WTC11 (cell line): Measurements from ENCODE around the gene GALNT18. TPM values are rescaled to one million over a fixed set of nuclear protein-coding genes. Genes with fewer than 3 reads are reported as not detected.

Experiments used
- ATAC-seq: fragments of 200-7000 bp; cut with Tn5 transposase; 2 replicates; pipeline ENCODE4 v1.10.0; 2021; ENCODE audit warnings: mild to moderate bottlenecking, moderate library complexity
- CTCF ChIA-PET: fragments of 300-600 bp; sonication (Branson Sonifier 250); formaldehyde crosslinking; loops from one replicate; lab custom pipeline; 2021; ENCODE audit warnings: antibody characterized with exemption; lab: Charles Lee
- POLR2A ChIA-PET: fragments of 350-600 bp; sonication (Branson Sonifier 250); formaldehyde crosslinking; loops from one replicate; lab custom pipeline; 2021; ENCODE audit warnings: antibody characterized with exemption; lab: Charles Lee
- DNase-seq: peaks from one replicate; pipeline ENCODE4 v3.0.0; 2021; ENCODE audit warnings: low spot score
- H3K27ac Mint-ChIP-seq: 2 replicates; pipeline ENCODE4 v1.8.0; 2021; ENCODE audit warnings: mixed read lengths
- H3K27me3 Mint-ChIP-seq: 2 replicates; pipeline ENCODE4 v1.8.0; 2021; ENCODE audit warnings: low read depth, mild to moderate bottlenecking, moderate library complexity, mixed read lengths
- H3K36me3 Mint-ChIP-seq: 2 replicates; pipeline ENCODE4 v1.8.0; 2021; ENCODE audit warnings: mixed read lengths
- H3K4me1 Mint-ChIP-seq: 2 replicates; pipeline ENCODE4 v1.8.0; 2022; ENCODE audit warnings: mixed read lengths
- H3K4me3 Mint-ChIP-seq: 2 replicates; pipeline ENCODE4 v1.8.0; 2021; ENCODE audit warnings: mild to moderate bottlenecking, moderate library complexity, mixed read lengths
- H3K9me3 Mint-ChIP-seq: 2 replicates; pipeline ENCODE4 v1.8.0; 2021; ENCODE audit warnings: mixed read lengths
- ATF1 ChIP-seq: sonication (generic); formaldehyde crosslinking; IDR thresholded peaks from 2 replicates; pipeline ENCODE4 v1.8.1; 2023; ENCODE audit warnings: mild to moderate bottlenecking, moderate library complexity, missing genetic modification reagents
- FOXP1 ChIP-seq: sonication (generic); formaldehyde crosslinking; IDR thresholded peaks from 2 replicates; pipeline ENCODE4 v1.8.0; 2022; ENCODE audit warnings: missing genetic modification reagents, mild to moderate bottlenecking, moderate library complexity, borderline replicate concordance
- GABPB1 ChIP-seq: sonication (generic); formaldehyde crosslinking; IDR thresholded peaks from 2 replicates; pipeline ENCODE4 v1.8.1; 2023; ENCODE audit warnings: mild to moderate bottlenecking, missing genetic modification reagents
- HMGA2 ChIP-seq: fragments of 250-450 bp; sonication (Bioruptor Pico); IDR thresholded peaks from 2 replicates; pipeline ENCODE4 v1.4.0; 2021; ENCODE audit warnings: mild to moderate bottlenecking, moderate library complexity
- IRF1 ChIP-seq: sonication (generic); formaldehyde crosslinking; IDR thresholded peaks from 2 replicates; pipeline ENCODE4 v1.8.0; 2023; ENCODE audit warnings: missing genetic modification reagents
- JUN ChIP-seq: sonication (generic); formaldehyde crosslinking; IDR thresholded peaks from 2 replicates; pipeline ENCODE4 v1.8.0; 2023; ENCODE audit warnings: mild to moderate bottlenecking, missing genetic modification reagents
- NFATC4 ChIP-seq: fragments of 250-450 bp; sonication (Bioruptor Pico); IDR thresholded peaks from 2 replicates; pipeline ENCODE4 v1.9.0; 2021; ENCODE audit warnings: mild to moderate bottlenecking
- NFYB ChIP-seq: sonication (generic); formaldehyde crosslinking; conservative IDR thresholded peaks from 2 replicates; pipeline ENCODE4 v1.8.0; 2022; ENCODE audit warnings: low read depth, missing genetic modification reagents
- RELA ChIP-seq: sonication (generic); formaldehyde crosslinking; IDR thresholded peaks from 2 replicates; pipeline ENCODE4 v1.8.1; 2022; ENCODE audit warnings: missing genetic modification reagents, mild to moderate bottlenecking, borderline replicate concordance
- SP1 ChIP-seq: sonication (generic); formaldehyde crosslinking; conservative IDR thresholded peaks from 2 replicates; pipeline ENCODE4 v1.8.1; 2022; ENCODE audit warnings: missing genetic modification reagents
- TCF7 ChIP-seq: sonication (generic); formaldehyde crosslinking; IDR thresholded peaks from 2 replicates; pipeline ENCODE4 v1.8.0; 2022; ENCODE audit warnings: mild to moderate bottlenecking, low read depth, missing genetic modification reagents, moderate library complexity
- TP53 ChIP-seq: sonication (generic); formaldehyde crosslinking; IDR thresholded peaks from 2 replicates; pipeline ENCODE4 v1.8.1; 2023; ENCODE audit warnings: mild to moderate bottlenecking, missing genetic modification reagents
- ZBTB21 ChIP-seq: sonication (generic); formaldehyde crosslinking; IDR thresholded peaks from 2 replicates; pipeline ENCODE4 v1.8.1; 2023; ENCODE audit warnings: mild to moderate bottlenecking, missing genetic modification reagents, borderline replicate concordance
- ZMAT4 ChIP-seq: fragments of 250-450 bp; sonication (Bioruptor Pico); IDR thresholded peaks from 2 replicates; pipeline ENCODE4 v1.9.0; 2021; ENCODE audit warnings: mild to moderate bottlenecking
- ZNF512 ChIP-seq: sonication (generic); formaldehyde crosslinking; IDR thresholded peaks from 2 replicates; pipeline ENCODE4 v1.8.1; 2022; ENCODE audit warnings: missing genetic modification reagents, borderline replicate concordance
- ZNF671 ChIP-seq: fragments of 250-450 bp; sonication (Bioruptor Pico); IDR thresholded peaks from 2 replicates; pipeline ENCODE4 v1.8.0; 2021; ENCODE audit warnings: mild to moderate bottlenecking
- total RNA-seq: library from RNA; stranded (reverse); gene quantifications from 3 replicates; pipeline ENCODE4 v1.2.3, GENCODE V29; 2021
- TF ChIP-seq, protein P1 (sequence below): sonication (generic); formaldehyde crosslinking; IDR thresholded peaks from 2 replicates; pipeline ENCODE4 v1.8.1; 2022; ENCODE audit warnings: low read depth, mild to moderate bottlenecking, moderate library complexity, missing genetic modification reagents, borderline replicate concordance
- TF ChIP-seq, protein P2 (sequence below): sonication (generic); formaldehyde crosslinking; IDR thresholded peaks from 2 replicates; pipeline ENCODE4 v1.8.1; 2023; ENCODE audit warnings: mild to moderate bottlenecking, missing genetic modification reagents
- TF ChIP-seq, protein P3 (sequence below): sonication (generic); formaldehyde crosslinking; conservative IDR thresholded peaks from 2 replicates; pipeline ENCODE4 v1.8.1; 2022; ENCODE audit warnings: mild to moderate bottlenecking, missing genetic modification reagents
- TF ChIP-seq, protein P4 (sequence below): sonication (generic); formaldehyde crosslinking; IDR thresholded peaks from 2 replicates; pipeline ENCODE4 v1.8.0; 2023; ENCODE audit warnings: mild to moderate bottlenecking, missing genetic modification reagents
- TF ChIP-seq, protein P5 (sequence below): sonication (generic); formaldehyde crosslinking; IDR thresholded peaks from 2 replicates; pipeline ENCODE4 v1.8.1; 2023; ENCODE audit warnings: mild to moderate bottlenecking, moderate library complexity, missing genetic modification reagents
- TF ChIP-seq, protein P6 (sequence below): sonication (generic); formaldehyde crosslinking; IDR thresholded peaks from 2 replicates; pipeline ENCODE4 v1.8.0; 2022; ENCODE audit warnings: mild to moderate bottlenecking, missing genetic modification reagents

GALNT18 gene
- total RNA-seq, 1 experiment from 2014 or later: 5.0 TPM

DNA sequence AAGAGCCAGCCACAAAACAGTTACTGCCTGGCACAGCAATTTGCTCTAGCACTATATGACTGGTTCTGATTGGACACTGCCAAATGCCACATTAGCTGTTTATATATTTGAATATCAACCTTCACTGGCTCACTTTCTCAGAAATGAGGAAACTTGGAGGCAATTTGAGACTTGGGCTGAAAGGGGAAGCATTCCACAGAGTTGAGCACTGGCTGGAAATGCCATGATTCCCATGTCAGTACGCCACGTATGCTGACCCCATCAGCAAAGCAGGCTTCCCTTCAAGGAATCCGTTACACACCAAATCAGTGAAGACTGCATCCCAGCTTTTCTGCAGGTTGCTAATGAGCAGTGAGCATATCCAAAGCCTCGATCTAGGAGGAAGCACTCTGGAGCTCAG is 34.7 kb downstream of the GALNT18 start:
- Mint-ChIP-seq H3K36me3 (no peaks in the 10 kb centered on the region), H3K4me3 (no peak overlapping the region), H3K4me1 (peaks cover 31% of the 10 kb centered on the region), H3K9me3 (no peaks in the 10 kb centered on the region), H3K27ac (no peak overlapping the region), H3K27me3 (no peaks in the 10 kb centered on the region)
- CTCF ChIA-PET: interaction anchor here (1.4 kb wide), 1 partner anchor 34 kb away, joined by 4 read pairs; the partner anchor contains the start of gene GALNT18
- DNase-seq (no peak), ATAC-seq (no peak)
- POLR2A ChIA-PET: no interaction called here
- TF ChIP-seq GABPB1: no peak
- TF ChIP-seq, protein P1, sequence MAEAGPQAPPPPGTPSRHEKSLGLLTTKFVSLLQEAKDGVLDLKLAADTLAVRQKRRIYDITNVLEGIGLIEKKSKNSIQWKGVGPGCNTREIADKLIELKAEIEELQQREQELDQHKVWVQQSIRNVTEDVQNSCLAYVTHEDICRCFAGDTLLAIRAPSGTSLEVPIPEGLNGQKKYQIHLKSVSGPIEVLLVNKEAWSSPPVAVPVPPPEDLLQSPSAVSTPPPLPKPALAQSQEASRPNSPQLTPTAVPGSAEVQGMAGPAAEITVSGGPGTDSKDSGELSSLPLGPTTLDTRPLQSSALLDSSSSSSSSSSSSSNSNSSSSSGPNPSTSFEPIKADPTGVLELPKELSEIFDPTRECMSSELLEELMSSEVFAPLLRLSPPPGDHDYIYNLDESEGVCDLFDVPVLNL (CRISPR knock-in tag): no peak
- TF ChIP-seq RELA (CRISPR knock-in tag): no peak
- TF ChIP-seq, protein P2, sequence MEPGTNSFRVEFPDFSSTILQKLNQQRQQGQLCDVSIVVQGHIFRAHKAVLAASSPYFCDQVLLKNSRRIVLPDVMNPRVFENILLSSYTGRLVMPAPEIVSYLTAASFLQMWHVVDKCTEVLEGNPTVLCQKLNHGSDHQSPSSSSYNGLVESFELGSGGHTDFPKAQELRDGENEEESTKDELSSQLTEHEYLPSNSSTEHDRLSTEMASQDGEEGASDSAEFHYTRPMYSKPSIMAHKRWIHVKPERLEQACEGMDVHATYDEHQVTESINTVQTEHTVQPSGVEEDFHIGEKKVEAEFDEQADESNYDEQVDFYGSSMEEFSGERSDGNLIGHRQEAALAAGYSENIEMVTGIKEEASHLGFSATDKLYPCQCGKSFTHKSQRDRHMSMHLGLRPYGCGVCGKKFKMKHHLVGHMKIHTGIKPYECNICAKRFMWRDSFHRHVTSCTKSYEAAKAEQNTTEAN (CRISPR knock-in tag): no peak
- TF ChIP-seq NFYB (CRISPR knock-in tag): no peak

- DNase-seq (no peak), ATAC-seq (no peak)
- H3K9me3 Mint-ChIP-seq: no peaks in the 10 kb centered on the region
- no peak overlapping the region for H3K4me3 Mint-ChIP-seq
- POLR2A ChIA-PET: no interaction called here
- H3K27me3 Mint-ChIP-seq: no peaks in the 10 kb centered on the region
- CTCF ChIA-PET: interaction anchor here (1.4 kb wide), 1 partner anchor 35 kb away, joined by 4 read pairs; the partner anchor contains the start of gene GALNT18
- H3K36me3 Mint-ChIP-seq: no peaks in the 10 kb centered on the region
- no peak overlapping the region for H3K27ac Mint-ChIP-seq
- TF ChIP-seq SP1 (CRISPR knock-in tag) (no peak), ZBTB21 (CRISPR knock-in tag) (no peak), ATF1 (CRISPR knock-in tag) (no peak), IRF1 (CRISPR knock-in tag) (no peak), HMGA2 (no peak), FOXP1 (no peak), JUN (no peak), TCF7 (no peak), ZMAT4 (CRISPR knock-in tag) (no peak), NFYB (CRISPR knock-in tag) (no peak), ZNF512 (CRISPR knock-in tag) (no peak), ZNF671 (CRISPR knock-in tag) (no peak), TP53 (CRISPR knock-in tag) (no peak), NFATC4 (CRISPR knock-in tag) (no peak)
- TF ChIP-seq, protein P3, sequence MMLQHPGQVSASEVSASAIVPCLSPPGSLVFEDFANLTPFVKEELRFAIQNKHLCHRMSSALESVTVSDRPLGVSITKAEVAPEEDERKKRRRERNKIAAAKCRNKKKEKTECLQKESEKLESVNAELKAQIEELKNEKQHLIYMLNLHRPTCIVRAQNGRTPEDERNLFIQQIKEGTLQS (CRISPR knock-in tag): no peak
- TF ChIP-seq, protein P4, sequence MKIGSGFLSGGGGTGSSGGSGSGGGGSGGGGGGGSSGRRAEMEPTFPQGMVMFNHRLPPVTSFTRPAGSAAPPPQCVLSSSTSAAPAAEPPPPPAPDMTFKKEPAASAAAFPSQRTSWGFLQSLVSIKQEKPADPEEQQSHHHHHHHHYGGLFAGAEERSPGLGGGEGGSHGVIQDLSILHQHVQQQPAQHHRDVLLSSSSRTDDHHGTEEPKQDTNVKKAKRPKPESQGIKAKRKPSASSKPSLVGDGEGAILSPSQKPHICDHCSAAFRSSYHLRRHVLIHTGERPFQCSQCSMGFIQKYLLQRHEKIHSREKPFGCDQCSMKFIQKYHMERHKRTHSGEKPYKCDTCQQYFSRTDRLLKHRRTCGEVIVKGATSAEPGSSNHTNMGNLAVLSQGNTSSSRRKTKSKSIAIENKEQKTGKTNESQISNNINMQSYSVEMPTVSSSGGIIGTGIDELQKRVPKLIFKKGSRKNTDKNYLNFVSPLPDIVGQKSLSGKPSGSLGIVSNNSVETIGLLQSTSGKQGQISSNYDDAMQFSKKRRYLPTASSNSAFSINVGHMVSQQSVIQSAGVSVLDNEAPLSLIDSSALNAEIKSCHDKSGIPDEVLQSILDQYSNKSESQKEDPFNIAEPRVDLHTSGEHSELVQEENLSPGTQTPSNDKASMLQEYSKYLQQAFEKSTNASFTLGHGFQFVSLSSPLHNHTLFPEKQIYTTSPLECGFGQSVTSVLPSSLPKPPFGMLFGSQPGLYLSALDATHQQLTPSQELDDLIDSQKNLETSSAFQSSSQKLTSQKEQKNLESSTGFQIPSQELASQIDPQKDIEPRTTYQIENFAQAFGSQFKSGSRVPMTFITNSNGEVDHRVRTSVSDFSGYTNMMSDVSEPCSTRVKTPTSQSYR (CRISPR knock-in tag): no peak
- TF ChIP-seq, protein P5, sequence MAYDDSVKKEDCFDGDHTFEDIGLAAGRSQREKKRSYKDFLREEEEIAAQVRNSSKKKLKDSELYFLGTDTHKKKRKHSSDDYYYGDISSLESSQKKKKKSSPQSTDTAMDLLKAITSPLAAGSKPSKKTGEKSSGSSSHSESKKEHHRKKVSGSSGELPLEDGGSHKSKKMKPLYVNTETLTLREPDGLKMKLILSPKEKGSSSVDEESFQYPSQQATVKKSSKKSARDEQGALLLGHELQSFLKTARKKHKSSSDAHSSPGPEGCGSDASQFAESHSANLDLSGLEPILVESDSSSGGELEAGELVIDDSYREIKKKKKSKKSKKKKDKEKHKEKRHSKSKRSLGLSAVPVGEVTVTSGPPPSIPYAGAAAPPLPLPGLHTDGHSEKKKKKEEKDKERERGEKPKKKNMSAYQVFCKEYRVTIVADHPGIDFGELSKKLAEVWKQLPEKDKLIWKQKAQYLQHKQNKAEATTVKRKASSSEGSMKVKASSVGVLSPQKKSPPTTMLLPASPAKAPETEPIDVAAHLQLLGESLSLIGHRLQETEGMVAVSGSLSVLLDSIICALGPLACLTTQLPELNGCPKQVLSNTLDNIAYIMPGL (CRISPR knock-in tag): no peak
- TF ChIP-seq, protein P6, sequence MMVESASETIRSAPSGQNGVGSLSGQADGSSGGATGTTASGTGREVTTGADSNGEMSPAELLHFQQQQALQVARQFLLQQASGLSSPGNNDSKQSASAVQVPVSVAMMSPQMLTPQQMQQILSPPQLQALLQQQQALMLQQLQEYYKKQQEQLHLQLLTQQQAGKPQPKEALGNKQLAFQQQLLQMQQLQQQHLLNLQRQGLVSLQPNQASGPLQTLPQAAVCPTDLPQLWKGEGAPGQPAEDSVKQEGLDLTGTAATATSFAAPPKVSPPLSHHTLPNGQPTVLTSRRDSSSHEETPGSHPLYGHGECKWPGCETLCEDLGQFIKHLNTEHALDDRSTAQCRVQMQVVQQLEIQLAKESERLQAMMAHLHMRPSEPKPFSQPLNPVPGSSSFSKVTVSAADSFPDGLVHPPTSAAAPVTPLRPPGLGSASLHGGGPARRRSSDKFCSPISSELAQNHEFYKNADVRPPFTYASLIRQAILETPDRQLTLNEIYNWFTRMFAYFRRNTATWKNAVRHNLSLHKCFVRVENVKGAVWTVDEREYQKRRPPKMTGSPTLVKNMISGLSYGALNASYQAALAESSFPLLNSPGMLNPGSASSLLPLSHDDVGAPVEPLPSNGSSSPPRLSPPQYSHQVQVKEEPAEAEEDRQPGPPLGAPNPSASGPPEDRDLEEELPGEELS (CRISPR knock-in tag): no peak
- H3K4me1 Mint-ChIP-seq: peaks cover 31% of the 10 kb centered on the region
These were observed 35.3 kb downstream of the GALNT18 start for GRCh38 chr11:11586465-11586864.
